ENCODE data around the gene AGMO. TPM values are rescaled to one million over a fixed set of nuclear protein-coding genes. Genes with fewer than 3 reads are reported as not detected.

Gene AGMO
- total RNA-seq, 1 experiment from 2014 or later = not detected

DNA sequence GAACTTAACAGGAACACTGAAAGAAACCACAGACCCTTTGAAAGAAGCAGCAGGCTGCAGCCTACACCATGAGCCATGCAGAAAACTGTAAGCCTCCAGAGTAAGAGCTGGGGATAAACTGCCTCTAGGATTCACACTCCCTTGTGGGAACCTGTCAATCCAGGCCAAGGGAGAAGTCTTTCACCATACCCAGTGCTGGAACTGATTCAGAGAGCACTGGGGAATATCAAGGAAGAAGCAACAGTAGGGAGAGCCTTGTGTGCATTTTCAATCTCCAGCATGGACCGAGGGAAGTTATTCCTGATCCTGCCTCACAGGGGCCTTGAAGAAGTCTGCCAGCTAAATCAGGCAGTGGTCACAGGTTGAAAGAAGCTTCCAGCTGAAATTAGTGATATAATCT, 282.2 kb downstream of the AGMO start:
- in situ Hi-C loops (cut with HindIII; ENCODE audit: low pct_unique_long_range_greater_than_20kb, low sequenced_read_pairs) = no loop called here
- Histone ChIP-seq H3K27me3 (ENCODE audit: control insufficient read depth, insufficient read depth, low read length) (no peaks in the 10 kb centered on the region), H3K9me3 (ENCODE audit: control insufficient read depth, insufficient read depth, low read depth, low read length) (no peaks in the 10 kb centered on the region; the same call in 1 of the 2 replicates), H3K36me3 (ENCODE audit: control insufficient read depth, insufficient read depth, low read length) (no peaks in the 10 kb centered on the region), H3K27ac (ENCODE audit: low read length) (no peak overlapping the region), H3K4me3 (ENCODE audit: low read depth in 2 of 2, low read length in 2 of 2) (no peak overlapping the region), H3K4me1 (ENCODE audit: control insufficient read depth, insufficient read depth, low read length) (no peaks in the 10 kb centered on the region)
- intact Hi-C loops (cut with micrococcal nuclease; ENCODE audit: unreplicated experiment) = no loop called here
- ChIA-PET POLR2A (no interaction called here), CTCF (no interaction called here)
- no TSS peak for BruUV-seq (replicated peaks)
- ATAC-seq (no peak), DNase-seq (ENCODE audit: low read depth, low spot score) (no peak)
- TF ChIP-seq TCF7L2 (IDR thresholded peaks at IDR 0.05; ENCODE audit: low read depth, low read length) (no peak), SIN3A (IDR thresholded peaks at IDR 0.05; ENCODE audit: borderline replicate concordance, insufficient read depth, low read depth, low read length) (no peak)
- TF ChIP-seq, protein P1, sequence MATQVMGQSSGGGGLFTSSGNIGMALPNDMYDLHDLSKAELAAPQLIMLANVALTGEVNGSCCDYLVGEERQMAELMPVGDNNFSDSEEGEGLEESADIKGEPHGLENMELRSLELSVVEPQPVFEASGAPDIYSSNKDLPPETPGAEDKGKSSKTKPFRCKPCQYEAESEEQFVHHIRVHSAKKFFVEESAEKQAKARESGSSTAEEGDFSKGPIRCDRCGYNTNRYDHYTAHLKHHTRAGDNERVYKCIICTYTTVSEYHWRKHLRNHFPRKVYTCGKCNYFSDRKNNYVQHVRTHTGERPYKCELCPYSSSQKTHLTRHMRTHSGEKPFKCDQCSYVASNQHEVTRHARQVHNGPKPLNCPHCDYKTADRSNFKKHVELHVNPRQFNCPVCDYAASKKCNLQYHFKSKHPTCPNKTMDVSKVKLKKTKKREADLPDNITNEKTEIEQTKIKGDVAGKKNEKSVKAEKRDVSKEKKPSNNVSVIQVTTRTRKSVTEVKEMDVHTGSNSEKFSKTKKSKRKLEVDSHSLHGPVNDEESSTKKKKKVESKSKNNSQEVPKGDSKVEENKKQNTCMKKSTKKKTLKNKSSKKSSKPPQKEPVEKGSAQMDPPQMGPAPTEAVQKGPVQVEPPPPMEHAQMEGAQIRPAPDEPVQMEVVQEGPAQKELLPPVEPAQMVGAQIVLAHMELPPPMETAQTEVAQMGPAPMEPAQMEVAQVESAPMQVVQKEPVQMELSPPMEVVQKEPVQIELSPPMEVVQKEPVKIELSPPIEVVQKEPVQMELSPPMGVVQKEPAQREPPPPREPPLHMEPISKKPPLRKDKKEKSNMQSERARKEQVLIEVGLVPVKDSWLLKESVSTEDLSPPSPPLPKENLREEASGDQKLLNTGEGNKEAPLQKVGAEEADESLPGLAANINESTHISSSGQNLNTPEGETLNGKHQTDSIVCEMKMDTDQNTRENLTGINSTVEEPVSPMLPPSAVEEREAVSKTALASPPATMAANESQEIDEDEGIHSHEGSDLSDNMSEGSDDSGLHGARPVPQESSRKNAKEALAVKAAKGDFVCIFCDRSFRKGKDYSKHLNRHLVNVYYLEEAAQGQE (IDR thresholded peaks at IDR 0.05; ENCODE audit: insufficient read depth in 1 of 2, low read depth in 2 of 2, low read length in 1 of 2) = no peak
- TF ChIP-seq, protein P2, sequence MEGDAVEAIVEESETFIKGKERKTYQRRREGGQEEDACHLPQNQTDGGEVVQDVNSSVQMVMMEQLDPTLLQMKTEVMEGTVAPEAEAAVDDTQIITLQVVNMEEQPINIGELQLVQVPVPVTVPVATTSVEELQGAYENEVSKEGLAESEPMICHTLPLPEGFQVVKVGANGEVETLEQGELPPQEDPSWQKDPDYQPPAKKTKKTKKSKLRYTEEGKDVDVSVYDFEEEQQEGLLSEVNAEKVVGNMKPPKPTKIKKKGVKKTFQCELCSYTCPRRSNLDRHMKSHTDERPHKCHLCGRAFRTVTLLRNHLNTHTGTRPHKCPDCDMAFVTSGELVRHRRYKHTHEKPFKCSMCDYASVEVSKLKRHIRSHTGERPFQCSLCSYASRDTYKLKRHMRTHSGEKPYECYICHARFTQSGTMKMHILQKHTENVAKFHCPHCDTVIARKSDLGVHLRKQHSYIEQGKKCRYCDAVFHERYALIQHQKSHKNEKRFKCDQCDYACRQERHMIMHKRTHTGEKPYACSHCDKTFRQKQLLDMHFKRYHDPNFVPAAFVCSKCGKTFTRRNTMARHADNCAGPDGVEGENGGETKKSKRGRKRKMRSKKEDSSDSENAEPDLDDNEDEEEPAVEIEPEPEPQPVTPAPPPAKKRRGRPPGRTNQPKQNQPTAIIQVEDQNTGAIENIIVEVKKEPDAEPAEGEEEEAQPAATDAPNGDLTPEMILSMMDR (IDR thresholded peaks at IDR 0.05) = no peak

DNA sequence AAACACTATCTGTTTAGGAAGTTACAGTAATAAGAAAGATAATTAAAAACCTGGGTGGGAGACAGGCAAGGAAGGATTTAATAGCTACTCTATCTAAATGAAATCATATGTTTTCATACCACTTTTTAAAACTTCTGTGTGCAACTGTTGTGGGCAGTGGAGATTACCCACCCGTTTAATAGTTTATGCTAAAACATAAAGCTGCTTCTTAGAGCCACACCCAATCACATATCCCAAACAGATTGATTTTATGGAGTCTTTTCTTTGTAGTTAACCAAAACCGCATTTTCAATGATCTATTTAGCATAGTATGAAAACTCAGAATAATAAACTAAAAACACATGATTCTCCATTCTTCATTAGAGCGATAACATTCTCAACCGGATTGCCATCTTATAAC, 304.1 kb downstream of the AGMO start:
- H3K36me3 ChIP-seq (ENCODE audit: control insufficient read depth, insufficient read depth, low read length) = no peaks in the 10 kb centered on the region
- in situ Hi-C loops (cut with HindIII; ENCODE audit: low pct_unique_long_range_greater_than_20kb, low sequenced_read_pairs) = no loop called here

More for the DNA sequence above, 304.1 kb downstream of the AGMO start:
- no peak overlapping the region for H3K27ac ChIP-seq (ENCODE audit: low read length)
- DNase-seq (ENCODE audit: low read depth, low spot score) (no peak), ATAC-seq (no peak)
- H3K9me3 ChIP-seq (ENCODE audit: control insufficient read depth, insufficient read depth, low read depth, low read length) = no peaks in the 10 kb centered on the region
- TF ChIP-seq POLR2AphosphoS5 (IDR thresholded peaks at IDR 0.05; ENCODE audit: low read depth, low read length) (no peak), SIN3A (IDR thresholded peaks at IDR 0.05; ENCODE audit: borderline replicate concordance, insufficient read depth, low read depth, low read length) (no peak), TCF7L2 (IDR thresholded peaks at IDR 0.05; ENCODE audit: low read depth, low read length) (no peak)
- TF ChIP-seq, protein P2 (IDR thresholded peaks at IDR 0.05) = no peak
- TF ChIP-seq, protein P1 (IDR thresholded peaks at IDR 0.05; ENCODE audit: insufficient read depth in 1 of 2, low read depth in 2 of 2, low read length in 1 of 2) = no peak
- H3K4me3 ChIP-seq (ENCODE audit: low read depth in 2 of 2, low read length in 2 of 2) = no peak overlapping the region
- BruUV-seq (replicated peaks) = no TSS peak
- ChIA-PET POLR2A (interaction anchor here (0.7 kb wide), 1 partner anchor 200 kb away, joined by 6 read pairs; no protein-coding TSS in a partner anchor), CTCF (no interaction called here)
- no peaks in the 10 kb centered on the region for H3K27me3 ChIP-seq (ENCODE audit: control insufficient read depth, insufficient read depth, low read length)
- H3K4me1 ChIP-seq (ENCODE audit: control insufficient read depth, insufficient read depth, low read length) = no peaks in the 10 kb centered on the region
- intact Hi-C loops (cut with micrococcal nuclease; ENCODE audit: unreplicated experiment) = no loop called here

Measured in Panc1 (cell line).